ENCODE results near the gene KRTAP3-2. TPM values are rescaled to one million over a fixed set of nuclear protein-coding genes. Genes with fewer than 3 reads are reported as not detected.

KRTAP3-2 gene
- total RNA-seq, 1 donor, result not detected

DNA sequence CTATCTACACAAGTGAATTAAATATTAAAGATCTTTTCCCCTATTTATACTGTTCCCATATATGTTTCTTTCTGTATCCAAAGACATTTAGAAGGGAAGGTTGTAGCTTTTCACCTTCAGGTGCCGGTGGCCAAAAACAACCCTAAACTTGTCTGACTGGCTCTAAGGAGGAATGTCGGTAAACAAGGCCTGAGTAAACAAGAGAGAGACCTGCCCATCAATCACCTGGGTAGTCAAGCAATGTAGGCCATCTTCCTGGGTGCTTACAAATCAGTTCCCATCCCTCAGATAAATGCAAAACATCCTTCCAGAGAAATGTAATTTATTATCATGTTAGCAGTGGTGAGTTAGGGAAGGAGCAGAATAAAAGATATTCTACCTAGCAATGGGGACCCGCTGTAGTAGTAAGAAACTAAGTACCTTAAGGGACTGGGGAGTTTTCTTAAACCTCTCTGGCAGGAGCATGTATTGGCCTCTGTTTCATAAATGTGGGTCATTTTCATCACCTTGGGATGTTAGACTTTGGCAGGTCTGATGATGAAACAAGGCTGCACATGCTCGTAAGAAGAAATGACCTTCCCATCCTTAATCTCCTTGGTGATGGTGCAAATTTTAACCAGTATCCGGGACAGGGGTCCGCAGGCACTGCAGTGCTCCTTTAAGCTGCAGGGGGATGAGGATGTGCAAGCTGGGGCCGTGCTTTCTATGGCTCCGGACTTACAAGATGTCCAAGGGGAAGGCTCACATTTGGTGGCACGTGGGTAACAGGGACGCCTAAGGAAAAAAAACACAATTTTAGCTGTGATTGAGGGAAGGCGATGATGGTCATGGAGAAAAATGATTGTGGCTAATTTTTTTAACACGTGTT is 41.4 kb downstream of the KRTAP3-2 start:
- DNase-seq (ENCODE audit: low read depth), result no peak
- no peak overlapping the region for H3K4me3 ChIP-seq (ENCODE audit: low read depth, low read length)
- TF ChIP-seq, protein P1, sequence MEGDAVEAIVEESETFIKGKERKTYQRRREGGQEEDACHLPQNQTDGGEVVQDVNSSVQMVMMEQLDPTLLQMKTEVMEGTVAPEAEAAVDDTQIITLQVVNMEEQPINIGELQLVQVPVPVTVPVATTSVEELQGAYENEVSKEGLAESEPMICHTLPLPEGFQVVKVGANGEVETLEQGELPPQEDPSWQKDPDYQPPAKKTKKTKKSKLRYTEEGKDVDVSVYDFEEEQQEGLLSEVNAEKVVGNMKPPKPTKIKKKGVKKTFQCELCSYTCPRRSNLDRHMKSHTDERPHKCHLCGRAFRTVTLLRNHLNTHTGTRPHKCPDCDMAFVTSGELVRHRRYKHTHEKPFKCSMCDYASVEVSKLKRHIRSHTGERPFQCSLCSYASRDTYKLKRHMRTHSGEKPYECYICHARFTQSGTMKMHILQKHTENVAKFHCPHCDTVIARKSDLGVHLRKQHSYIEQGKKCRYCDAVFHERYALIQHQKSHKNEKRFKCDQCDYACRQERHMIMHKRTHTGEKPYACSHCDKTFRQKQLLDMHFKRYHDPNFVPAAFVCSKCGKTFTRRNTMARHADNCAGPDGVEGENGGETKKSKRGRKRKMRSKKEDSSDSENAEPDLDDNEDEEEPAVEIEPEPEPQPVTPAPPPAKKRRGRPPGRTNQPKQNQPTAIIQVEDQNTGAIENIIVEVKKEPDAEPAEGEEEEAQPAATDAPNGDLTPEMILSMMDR (IDR thresholded peaks at IDR 0.05; ENCODE audit: insufficient read depth, low read depth, low read length), result no peak

DNA sequence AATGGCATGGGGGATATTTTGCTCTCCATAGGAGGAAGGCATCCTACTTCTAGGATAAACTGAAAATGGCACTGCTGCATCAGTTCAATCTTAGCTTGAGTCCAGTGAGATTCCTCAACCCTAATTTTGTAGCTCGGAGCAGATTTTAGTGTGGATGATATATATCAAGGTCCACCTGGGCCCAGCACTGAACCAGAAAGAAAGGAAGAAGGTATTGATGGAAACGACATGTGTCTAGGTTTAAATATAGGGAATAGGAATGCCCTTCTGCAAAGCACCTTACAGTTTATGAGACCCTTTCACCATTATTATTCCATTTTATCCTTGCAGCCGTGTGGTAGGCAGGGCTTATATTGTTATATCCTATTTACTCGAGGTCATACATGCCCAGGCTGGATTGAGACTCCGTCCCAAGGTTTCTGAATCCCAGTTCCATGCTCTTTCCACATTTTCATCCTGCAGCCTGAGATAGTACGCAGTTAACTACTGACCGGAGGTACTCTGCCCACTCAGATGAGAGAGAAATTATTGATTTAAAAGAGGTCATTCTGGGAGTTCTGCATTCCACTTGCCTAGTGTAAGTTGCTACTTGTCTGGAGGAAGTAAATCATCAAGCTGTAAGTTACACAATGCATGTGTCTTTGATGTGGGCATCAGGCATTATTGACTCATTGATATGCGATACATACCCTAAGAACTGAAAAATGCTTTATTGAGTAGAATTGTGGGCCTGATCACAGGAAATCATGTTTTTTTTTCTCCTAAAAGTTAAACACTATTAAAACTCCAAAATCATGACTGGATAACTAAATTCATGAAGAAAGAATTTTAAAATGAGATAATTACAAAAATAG is 43.1 kb downstream of the KRTAP3-2 start:
- no peak overlapping the region for H3K4me3 ChIP-seq (ENCODE audit: low read depth, low read length)
- peak; percentile 69 for DNase-seq (ENCODE audit: low read depth)
- TF ChIP-seq, protein P1 (IDR thresholded peaks at IDR 0.05; ENCODE audit: insufficient read depth, low read depth, low read length), result no peak

DNA sequence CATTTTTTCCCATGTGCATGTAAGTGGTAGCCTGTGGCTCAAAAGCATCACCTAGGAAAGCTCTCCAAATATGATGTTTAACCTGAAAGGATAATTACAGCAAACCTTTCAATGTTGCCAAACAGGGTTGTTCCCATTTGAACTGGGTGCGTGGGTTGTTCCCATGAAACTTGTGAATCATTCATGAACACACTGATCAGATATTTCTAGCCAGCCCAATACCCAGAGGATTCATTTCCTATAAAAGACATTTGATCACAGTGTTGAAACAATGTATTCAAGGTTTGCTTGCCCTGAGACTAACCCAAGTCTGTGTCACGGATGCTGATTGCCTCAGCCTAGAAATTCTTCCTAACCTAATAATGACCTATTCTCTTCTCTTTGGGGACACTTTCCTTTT is 45.8 kb downstream of the KRTAP3-2 start:
- no peak overlapping the region for H3K4me3 ChIP-seq (ENCODE audit: low read depth, low read length)
- TF ChIP-seq, protein P1 (IDR thresholded peaks at IDR 0.05; ENCODE audit: insufficient read depth, low read depth, low read length), result no peak
- DNase-seq (ENCODE audit: low read depth), result peak; percentile 36

DNA sequence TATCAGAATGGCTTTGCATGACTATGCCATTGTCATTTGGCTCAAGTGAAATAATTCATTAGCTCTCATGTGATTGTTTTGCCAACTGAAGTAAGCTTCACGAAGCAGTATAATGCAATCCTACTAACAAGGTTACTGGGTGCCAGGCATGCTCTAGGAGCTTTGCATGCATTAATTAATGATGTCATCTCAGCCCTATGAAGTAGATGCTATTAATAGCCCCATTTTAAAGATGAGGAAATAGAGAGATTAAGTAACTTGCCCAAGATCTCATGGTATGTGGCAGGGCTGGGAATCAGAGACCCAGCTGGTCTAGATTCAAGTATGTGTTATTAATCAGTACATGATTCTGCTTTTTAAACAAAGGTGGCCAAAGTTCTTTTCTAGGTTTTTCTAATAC is 47.0 kb downstream of the KRTAP3-2 start:
- TF ChIP-seq, protein P1 (IDR thresholded peaks at IDR 0.05; ENCODE audit: insufficient read depth, low read depth, low read length), result no peak
- DNase-seq (ENCODE audit: low read depth), result peak; percentile 77
- H3K4me3 ChIP-seq (ENCODE audit: low read depth, low read length), result no peak overlapping the region

DNA sequence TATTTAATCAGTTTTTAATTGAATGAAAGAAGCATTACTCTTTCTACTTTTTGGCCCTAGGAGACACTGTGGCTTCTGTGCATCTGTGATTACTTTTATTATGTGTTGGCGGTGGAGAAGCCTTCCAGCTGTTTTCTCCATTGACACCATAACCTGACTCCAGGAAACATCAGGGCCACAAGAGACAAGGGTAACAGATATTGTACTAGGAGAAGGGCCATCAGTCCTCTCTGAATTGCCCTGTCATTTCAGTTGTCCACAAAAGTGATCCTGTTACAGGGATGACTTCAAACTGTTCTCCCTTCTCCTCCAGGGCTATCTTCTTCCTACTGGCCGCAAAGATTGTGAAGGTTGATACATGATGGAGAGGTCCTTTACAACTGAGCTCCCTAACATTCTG is 47.6 kb downstream of the KRTAP3-2 start:
- DNase-seq (ENCODE audit: low read depth), result no peak
- TF ChIP-seq, protein P1 (IDR thresholded peaks at IDR 0.05; ENCODE audit: insufficient read depth, low read depth, low read length), result no peak
- no peak overlapping the region for H3K4me3 ChIP-seq (ENCODE audit: low read depth, low read length)

DNA sequence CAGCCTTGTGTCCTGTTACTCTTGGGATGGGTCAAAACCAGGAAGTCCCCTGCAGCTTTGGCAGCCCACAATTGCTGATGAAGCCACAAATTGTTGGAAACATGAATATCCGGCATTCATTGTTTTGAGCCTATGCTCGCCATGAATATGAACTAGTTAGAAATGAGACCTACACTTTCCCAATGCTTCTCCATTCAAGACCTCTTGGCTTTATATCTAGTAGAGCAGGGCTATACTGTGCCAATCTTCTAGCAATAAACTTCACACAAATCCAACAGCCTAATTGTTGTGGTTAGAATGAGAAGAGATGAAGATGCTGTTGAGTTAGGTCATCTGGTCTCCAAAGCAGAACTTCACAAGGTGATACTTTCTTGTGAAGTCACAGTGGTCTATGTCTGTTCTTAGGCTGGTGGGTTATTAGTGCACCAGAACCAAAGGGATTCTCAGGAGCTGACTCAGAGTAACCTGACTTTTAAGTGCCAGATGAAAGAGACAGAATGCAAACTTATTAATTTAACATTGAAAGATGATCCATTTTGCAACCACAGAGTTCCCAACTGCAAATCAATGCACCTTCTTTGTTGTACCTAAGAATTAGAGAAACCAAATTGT is 48.6 kb downstream of the KRTAP3-2 start:
- TF ChIP-seq, protein P1 (IDR thresholded peaks at IDR 0.05; ENCODE audit: insufficient read depth, low read depth, low read length), result no peak
- no peak for DNase-seq (ENCODE audit: low read depth)
- no peak overlapping the region for H3K4me3 ChIP-seq (ENCODE audit: low read depth, low read length)
